Middle frontal gyrus (tissue), 1 donor: ENCODE measurements around the gene MEG3.

Source experiments
- DNase-seq: peaks from one replicate; pipeline ENCODE4 v3.0.0-alpha.2; 2015; ENCODE audit warnings: low spot score; ENCODE audit errors: extremely low spot score

MEG3 gene

DNA sequence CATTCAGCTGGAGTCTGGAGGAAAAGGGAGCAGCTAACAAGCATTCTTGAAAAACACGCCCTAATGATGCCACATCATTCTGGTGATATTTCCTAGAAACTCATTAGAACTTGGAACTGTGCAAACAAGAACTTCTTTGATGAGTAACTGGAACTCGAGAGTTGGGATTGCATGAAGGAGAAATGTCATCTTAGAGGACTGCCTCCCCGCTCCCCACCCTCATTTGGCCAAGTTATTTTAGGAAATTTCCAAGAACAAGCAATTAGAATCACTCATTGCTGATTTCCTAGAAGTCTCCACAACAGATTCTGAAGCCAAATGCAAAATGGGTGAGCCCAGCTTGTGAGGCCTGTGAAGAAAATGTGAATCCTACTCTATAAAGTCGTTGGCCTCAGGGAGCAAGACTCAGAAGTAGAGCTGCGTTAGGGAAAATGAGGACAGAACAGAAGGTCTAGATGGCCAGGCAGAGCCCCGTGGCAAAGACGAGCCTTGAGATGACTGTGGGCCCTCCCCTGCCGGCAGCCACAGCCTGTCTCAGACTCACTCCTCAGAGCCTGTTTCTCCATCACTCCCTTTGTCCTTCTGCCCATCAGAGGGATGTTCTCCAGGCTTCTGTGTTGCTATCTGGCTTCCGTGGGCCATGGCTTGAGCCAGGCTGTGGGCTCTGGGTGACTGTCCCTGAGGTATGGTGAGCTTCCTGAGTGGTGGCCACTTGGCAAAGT is 39.2 kb downstream of the MEG3 start:
- no peak for DNase-seq

- DNase-seq, result no peak
Measured at GRCh38 chr14:100865682-100866591, 40.0 kb downstream of the MEG3 start.

DNA sequence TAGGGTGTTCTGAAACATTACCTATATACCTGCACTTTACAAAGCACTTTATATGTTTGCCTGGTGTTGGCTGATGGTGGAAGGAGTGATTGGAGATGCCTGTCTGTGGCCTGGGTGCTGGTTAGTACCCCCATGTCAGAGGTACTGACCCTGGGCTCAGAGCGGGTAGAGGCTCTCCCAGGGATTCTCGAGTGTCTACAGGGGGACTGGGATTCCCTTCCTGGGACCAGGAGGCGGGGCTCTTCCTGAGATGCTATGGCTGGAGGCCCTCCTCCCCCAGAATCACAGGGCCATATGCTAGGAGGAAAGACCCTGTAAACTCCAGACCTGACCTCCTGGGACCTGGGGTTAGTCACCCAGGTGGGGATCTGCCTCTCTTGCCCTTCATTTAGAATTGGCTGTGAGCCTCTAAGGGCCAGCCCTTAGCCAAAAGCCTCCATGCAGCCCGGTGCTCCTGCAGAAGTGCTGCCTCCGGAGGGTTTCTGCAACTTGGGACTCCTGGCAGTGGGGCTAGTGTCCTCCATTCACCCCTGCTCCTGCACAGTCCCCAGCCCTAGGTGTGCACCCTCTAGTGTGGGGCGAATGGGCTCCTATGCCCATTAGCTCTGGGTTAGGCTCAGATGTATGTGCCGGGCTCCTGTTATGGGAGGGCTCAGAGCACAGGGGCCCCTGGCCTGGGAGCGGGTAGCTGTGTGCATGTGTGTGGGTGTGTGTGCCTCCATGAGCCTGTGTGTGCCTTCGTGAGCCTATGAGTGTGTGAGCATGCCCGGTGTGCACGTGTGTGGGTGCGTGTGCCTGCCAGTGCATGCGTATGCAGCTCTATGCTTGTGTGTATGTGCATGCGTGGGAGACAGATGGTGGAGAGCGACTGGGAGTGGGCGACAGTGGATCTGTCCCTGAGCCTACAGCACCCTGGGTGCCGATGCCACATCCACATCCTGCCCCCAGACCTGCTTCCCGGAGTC is 41.0 kb downstream of the MEG3 start:
- no peak for DNase-seq

DNA sequence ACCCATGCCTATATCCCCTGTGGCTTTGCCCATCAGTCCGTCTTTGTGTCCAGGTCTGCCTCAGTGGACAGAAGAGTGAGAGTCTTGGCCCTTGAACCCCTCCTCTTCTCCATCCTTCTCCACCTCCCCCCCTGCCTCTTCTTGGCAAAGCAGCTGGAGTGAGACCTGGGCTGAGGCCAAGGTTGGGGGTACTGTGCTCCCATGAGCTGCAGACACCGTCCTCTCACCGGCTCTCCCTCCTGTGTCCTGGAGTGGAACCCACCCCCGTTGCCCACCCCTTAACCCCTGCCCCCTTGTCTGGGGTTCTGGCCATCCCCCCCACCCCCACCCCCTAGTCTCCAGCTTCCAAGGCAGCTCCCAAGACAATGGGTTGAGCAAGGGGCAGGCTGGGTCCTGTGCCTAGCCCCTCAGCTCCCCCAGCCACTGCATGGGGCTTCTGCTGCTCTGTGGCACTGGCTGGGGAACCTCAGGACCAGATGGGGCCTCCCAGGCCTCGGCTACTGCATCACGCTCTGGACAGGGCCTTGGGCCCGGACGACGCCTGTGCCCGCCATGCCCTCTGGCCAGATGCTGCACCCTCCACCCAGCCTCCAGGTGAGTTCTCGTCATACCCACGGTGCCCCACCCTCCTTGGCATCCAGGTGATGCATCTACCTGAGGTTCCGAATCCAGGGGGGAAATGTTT is 41.9 kb downstream of the MEG3 start:
- no peak for DNase-seq

GRCh38 chr14:100868621-100869370 is 42.9 kb downstream of the MEG3 start:
- DNase-seq, result no peak

- DNase-seq, result no peak
Measured at GRCh38 chr14:100871234-100872186, 45.6 kb downstream of the MEG3 start.

DNA sequence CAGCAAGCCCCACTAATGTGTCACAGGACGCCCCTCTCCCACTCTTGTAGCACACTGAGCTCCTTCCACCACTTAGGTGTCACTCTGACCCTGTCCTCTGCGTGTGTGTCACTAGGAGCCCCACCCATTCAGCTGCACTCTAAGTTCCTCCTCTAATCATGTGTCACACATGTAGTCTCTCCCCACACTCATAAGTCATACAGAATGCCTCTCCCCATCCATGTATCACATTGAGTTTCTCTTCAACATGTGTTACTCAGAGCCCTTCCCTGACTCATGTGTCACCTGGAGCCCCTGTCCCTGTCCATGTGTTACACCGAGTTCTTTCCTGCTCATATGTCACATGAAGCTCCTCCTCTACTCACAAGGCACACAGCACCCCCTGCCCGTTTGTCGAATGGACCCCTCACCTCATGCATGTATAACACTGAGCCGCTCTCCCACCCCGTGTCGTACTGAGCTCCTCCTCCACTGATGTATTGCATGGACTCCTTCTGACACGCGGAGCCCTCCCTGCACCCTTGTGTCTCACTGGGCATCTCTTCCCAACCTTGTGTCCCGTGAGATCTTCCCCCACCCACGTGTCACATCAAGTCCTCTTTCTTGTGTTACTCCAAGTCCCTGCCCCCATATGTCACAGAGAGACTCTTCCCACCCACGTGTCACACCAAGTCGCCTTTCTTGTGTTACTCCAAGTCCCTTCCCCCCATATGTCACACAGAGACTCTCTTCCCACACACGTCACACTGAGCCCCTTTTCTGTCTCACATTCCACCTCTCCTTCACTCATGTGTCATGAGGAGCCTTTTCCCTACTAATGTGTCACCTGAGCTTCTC is 46.6 kb downstream of the MEG3 start:
- DNase-seq, result no peak

GRCh38 chr14:100873096-100873482 is 47.2 kb downstream of the MEG3 start:
- DNase-seq, result no peak

DNA sequence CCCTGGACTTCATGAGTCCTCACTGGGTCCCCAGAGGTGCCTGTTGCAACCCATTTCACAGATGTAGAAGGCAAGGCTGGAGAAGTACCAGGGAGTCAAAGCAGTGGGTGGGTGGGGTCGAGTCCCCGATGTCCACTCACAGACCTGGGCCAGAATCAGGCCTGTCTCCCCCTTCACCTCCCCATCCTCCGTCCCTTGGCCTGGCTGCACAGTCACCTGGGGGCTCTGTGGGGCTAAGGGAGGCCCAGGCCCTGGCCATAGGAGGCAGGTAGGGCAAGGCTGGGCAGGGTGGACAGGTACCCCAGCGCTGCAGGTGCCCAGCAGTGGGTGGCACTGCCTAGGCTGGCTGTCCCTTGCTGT is 48.1 kb downstream of the MEG3 start:
- DNase-seq, result no peak

- DNase-seq, result no peak
Measured at GRCh38 chr14:100874411-100875091, 48.6 kb downstream of the MEG3 start.

- no peak for DNase-seq
Measured at GRCh38 chr14:100875126-100875525, 49.2 kb downstream of the MEG3 start.

- DNase-seq, result no peak
Measured at GRCh38 chr14:100875861-100876590, 50.1 kb downstream of the MEG3 start.

DNA sequence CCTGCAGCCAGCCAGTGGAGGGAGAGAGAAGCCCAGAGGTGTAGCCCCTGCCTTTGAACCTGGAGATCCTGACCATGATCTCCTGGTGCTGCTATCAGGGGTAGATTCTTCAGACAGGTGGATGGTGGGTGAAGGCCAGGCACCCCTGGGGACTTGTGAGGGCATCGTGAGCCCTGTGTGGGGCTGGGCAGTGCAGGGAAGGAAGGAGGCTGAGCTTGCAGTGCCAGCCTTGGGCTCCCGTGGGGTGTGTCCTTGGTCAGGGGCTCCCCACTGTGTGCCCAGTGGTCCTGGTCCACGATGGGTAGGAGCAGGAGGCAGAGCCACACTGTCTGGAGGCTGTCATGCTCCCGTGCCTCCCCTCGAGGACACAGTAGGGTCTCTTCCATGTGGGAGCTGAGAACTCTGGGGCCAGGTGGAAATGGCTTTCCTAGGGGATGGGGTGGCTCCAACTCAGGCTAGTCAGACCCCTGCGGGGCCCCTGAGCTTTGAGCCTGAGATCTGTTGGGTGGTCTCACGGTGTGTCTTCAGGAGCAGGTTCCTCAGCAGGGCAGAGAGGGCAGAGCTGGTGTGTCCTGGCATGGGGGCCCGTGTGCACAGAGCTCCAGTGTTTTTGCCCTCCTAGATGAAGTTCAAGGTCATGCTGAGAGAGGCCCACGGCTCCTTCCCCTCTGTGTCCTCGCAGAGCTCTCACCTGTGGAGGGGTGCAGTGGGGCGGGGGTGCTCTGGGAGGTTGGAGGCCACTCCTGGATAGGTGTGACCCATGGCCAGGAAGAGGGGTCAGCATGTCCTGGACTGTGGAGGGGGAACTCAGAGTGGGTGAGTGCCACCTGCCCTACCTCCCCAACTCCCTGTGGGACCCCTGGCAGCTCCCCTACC is 52.6 kb downstream of the MEG3 start:
- no peak for DNase-seq

DNA sequence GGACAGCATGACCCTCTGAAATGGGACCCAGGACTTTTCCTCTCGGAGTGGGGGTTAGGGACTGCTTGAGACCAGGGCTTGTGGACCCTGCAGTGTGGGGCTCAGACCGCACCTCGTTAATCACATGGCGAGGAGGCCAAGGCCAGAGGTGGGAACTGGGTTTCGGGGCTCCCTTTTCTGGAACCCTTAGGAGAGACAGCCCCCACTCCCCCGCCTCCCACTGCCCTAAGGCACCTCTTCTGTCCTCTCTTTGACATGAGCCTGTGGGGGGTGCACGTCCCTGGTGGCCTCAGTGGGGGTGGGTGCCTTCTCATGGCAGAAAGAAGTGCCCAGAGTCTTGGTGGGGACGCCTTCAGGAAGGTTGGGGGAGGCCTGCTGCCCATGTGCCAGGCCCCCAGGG is 53.3 kb downstream of the MEG3 start:
- DNase-seq, result no peak

DNA sequence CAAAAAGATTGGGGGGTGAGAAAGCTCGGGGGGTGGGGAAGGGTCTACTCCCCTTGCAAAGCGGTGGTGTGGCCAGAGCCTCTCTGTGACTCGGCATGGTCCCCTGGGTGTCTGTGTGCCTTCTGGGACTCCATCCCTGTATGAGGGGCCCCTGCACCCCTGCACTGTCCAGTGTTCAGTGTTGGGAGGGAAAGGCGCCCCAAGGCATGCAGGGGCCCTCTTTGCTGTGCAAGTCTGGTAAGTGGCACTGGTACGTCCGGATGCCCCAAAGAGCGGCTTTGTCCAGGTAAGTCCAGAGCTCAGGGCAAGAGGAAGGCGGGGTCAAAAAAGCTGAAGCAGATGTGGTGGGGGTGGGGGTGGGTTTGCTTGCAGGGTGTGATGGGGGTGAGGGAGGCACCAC is 53.9 kb downstream of the MEG3 start:
- no peak for DNase-seq
